Osteoblast (primary cell): ENCODE results near the gene IZUMO1. TPM values are rescaled to one million over a fixed set of nuclear protein-coding genes. Genes with fewer than 3 reads are reported as not detected.
A peak's percentile ranks its signal among the peaks of the same experiment; 100 is the strongest.

Source experiments
- DNase-seq: peaks from one replicate; pipeline ENCODE4 v3.0.0; 2011; ENCODE audit warnings: low spot score, mixed read lengths; ENCODE audit not compliant: insufficient read length; ENCODE audit errors: missing footprints
- H2AFZ ChIP-seq: 2 replicates; pipeline ENCODE4 v1.6.0; 2011; ENCODE audit warnings: mild to moderate bottlenecking, low read length
- H3K27ac ChIP-seq: 2 replicates; pipeline ENCODE4 v1.5.1; 2011; ENCODE audit warnings: mild to moderate bottlenecking, low read depth, low read length, moderate library complexity
- H3K27me3 ChIP-seq: 2 replicates; pipeline ENCODE4 v1.6.0; 2012; ENCODE audit warnings: mild to moderate bottlenecking, control low read depth, inconsistent platforms, low read length, moderate library complexity; ENCODE audit not compliant: insufficient read depth
- H3K36me3 ChIP-seq: 2 replicates; pipeline ENCODE4 v1.5.1; 2011; ENCODE audit warnings: mild to moderate bottlenecking, low read length, control low read depth, moderate library complexity; ENCODE audit not compliant: insufficient read depth
- H3K4me1 ChIP-seq: 2 replicates; pipeline ENCODE4 v1.5.1; 2011; ENCODE audit warnings: mild to moderate bottlenecking, low read length, control low read depth, moderate library complexity; ENCODE audit not compliant: insufficient read depth
- H3K4me2 ChIP-seq: 2 replicates; pipeline ENCODE4 v1.6.0; 2011; ENCODE audit warnings: mild to moderate bottlenecking, low read length; ENCODE audit not compliant: insufficient read depth
- H3K4me3 ChIP-seq: fragments of 200-600 bp; sonication (generic); 3 replicates; pipeline ENCODE4 v1.5.1; 2012; ENCODE audit warnings: mild to moderate bottlenecking, low read length, inconsistent platforms; ENCODE audit not compliant: insufficient read depth
- H3K79me2 ChIP-seq: 2 replicates; pipeline ENCODE4 v1.6.0; 2012; ENCODE audit warnings: mild to moderate bottlenecking, low read length, control low read depth, inconsistent platforms; ENCODE audit not compliant: insufficient read depth
- H3K9me3 ChIP-seq: 2 replicates; pipeline ENCODE4 v1.5.1; 2011; ENCODE audit warnings: low read depth, low read length, control low read depth
- H4K20me1 ChIP-seq: 2 replicates; pipeline ENCODE4 v1.6.0; 2012; ENCODE audit warnings: mild to moderate bottlenecking, low read length, control low read depth; ENCODE audit not compliant: insufficient read depth
- total RNA-seq: library from RNA; depleted of rRNA; stranded (reverse); fragments of >200 nt; gene quantifications from 2 replicates; pipeline ENCODE4 v1.2.3, GENCODE V29; 2012
- TF ChIP-seq, protein P1 (sequence below): IDR thresholded peaks from 2 replicates; pipeline ENCODE4 v1.5.1; 2011; ENCODE audit warnings: mild to moderate bottlenecking, low read depth, low read length, moderate library complexity; ENCODE audit errors: extremely low read depth

Gene IZUMO1
- total RNA-seq, 1 donor = not detected

- no peaks in the 10 kb centered on the region for H3K36me3 ChIP-seq
- peaks cover 26% of the 10 kb centered on the region for H3K27me3 ChIP-seq
- H3K79me2 ChIP-seq = no peaks in the 10 kb centered on the region
- H3K9me3 ChIP-seq = no peaks in the 10 kb centered on the region
- H3K4me1 ChIP-seq = peaks cover 5% of the 10 kb centered on the region
- peak overlapping the region; percentile 84 for H3K4me2 ChIP-seq
- no peak overlapping the region for H3K27ac ChIP-seq
- H4K20me1 ChIP-seq = no peaks in the 10 kb centered on the region
- no peak overlapping the region for H3K4me3 ChIP-seq
- TF ChIP-seq, protein P1, sequence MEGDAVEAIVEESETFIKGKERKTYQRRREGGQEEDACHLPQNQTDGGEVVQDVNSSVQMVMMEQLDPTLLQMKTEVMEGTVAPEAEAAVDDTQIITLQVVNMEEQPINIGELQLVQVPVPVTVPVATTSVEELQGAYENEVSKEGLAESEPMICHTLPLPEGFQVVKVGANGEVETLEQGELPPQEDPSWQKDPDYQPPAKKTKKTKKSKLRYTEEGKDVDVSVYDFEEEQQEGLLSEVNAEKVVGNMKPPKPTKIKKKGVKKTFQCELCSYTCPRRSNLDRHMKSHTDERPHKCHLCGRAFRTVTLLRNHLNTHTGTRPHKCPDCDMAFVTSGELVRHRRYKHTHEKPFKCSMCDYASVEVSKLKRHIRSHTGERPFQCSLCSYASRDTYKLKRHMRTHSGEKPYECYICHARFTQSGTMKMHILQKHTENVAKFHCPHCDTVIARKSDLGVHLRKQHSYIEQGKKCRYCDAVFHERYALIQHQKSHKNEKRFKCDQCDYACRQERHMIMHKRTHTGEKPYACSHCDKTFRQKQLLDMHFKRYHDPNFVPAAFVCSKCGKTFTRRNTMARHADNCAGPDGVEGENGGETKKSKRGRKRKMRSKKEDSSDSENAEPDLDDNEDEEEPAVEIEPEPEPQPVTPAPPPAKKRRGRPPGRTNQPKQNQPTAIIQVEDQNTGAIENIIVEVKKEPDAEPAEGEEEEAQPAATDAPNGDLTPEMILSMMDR = no peak
- DNase-seq = peak; percentile 34
- peak overlapping the region; percentile 90 for H2AFZ ChIP-seq
Observed at GRCh38 chr19:48746110-48746509, 599 bp downstream of the IZUMO1 start.

DNA sequence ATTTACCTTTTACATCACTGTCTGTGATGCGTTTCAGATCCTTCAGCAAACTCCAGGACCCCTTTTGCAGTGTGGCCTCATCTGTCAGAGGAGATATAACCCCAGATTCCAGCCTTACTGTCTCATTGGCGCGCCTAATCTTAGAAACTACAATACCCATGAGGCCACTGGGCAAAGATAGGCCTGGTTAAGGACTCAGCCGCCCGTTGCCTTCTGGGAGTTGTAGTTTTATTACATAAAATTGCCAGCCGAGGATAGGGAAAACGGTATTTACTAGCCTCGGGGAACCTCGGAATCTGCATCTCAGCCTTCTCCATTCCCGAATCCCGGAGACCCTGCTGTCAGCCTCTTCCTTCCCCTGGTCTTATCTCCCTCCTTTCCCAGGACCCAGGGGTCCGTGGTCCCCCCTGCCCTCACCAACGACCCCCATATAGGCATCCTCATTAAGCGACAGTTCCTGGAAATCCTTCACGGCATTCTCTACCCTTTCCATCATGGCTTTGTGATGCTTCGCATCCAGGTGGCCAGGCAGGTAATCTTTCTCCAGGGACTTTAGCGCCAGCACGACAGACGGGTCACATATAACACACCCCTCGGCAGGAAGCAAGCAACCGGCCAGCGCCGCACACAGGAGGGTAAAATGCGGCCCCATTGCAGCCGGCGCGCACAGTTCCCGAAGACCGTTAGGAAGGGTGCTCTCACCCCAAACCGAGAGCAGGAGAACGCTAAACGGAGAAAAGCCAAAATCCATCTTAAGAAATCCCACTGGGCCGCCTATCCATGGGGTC lies 1.3 kb downstream of the IZUMO1 start:
- no peaks in the 10 kb centered on the region for H3K79me2 ChIP-seq
- H3K4me3 ChIP-seq = no peak overlapping the region
- TF ChIP-seq, protein P1 = no peak
- no peak overlapping the region for H2AFZ ChIP-seq
- peak; percentile 97 for DNase-seq
- no peaks in the 10 kb centered on the region for H3K36me3 ChIP-seq
- no peaks in the 10 kb centered on the region for H4K20me1 ChIP-seq
- H3K4me2 ChIP-seq = no peak overlapping the region
- H3K27ac ChIP-seq = no peak overlapping the region
- peaks cover 20% of the 10 kb centered on the region for H3K27me3 ChIP-seq
- peaks cover 5% of the 10 kb centered on the region for H3K4me1 ChIP-seq
- H3K9me3 ChIP-seq = no peaks in the 10 kb centered on the region

DNA sequence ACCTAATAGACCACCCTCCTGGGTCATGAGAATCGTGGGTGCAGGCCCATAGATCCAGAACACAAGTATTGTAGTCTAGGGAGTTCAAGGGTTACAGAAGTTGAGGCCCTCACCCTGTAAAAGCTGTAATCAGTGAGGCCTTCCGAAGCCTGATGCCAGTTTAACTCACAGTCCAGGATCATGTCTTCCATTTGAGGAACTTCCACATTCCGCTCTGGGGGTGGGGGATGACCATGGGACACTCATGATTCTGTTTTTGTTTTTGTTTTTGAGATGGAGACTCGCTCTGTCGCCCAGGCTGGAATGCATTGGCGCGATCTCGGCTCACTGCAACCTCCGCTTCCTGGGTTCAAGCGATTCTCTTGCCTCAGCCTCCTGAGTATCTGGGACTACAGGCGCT lies 4.6 kb downstream of the IZUMO1 start:
- Histone ChIP-seq H3K4me2 (no peak overlapping the region), H3K27ac (no peak overlapping the region), H2AFZ (no peak overlapping the region), H3K27me3 (peaks cover 21% of the 10 kb centered on the region), H4K20me1 (no peaks in the 10 kb centered on the region), H3K79me2 (no peaks in the 10 kb centered on the region), H3K4me1 (peaks cover 5% of the 10 kb centered on the region), H3K36me3 (no peaks in the 10 kb centered on the region), H3K4me3 (no peak overlapping the region), H3K9me3 (no peaks in the 10 kb centered on the region)
- TF ChIP-seq, protein P1 = no peak
- no peak for DNase-seq

GRCh38 chr19:48741129-48741999 lies 5.3 kb downstream of the IZUMO1 start:
- Histone ChIP-seq H3K36me3 (no peaks in the 10 kb centered on the region), H3K27ac (no peak overlapping the region), H4K20me1 (no peaks in the 10 kb centered on the region), H3K9me3 (no peaks in the 10 kb centered on the region), H3K4me2 (no peak overlapping the region), H3K4me1 (peaks cover under 1% of the 10 kb centered on the region), H3K4me3 (no peak overlapping the region), H3K79me2 (no peaks in the 10 kb centered on the region), H3K27me3 (peaks cover 20% of the 10 kb centered on the region), H2AFZ (peak overlapping the region; percentile 16)
- TF ChIP-seq, protein P1 = no peak
- peak; percentile 78 for DNase-seq
